T-cell (primary cell): Measurements from ENCODE around the gene SLC6A8. TPM values are rescaled to one million over a fixed set of nuclear protein-coding genes. Genes with fewer than 3 reads are reported as not detected.
A peak's percentile ranks its signal among the peaks of the same experiment; 100 is the strongest.

Experiments used
- ATAC-seq, 4 experiments: fragments of 200-7000 bp in 3 of 4; fragments of 150-1000 bp in 1 of 4; cut with Tn5 transposase; replicated peaks in 1 of 4; 1 replicate in 3 of 4; 2 replicates in 1 of 4; pipeline ENCODE4 v1.10.0; 2021; ENCODE audit warnings: moderate library complexity in 3 of 4, mild to moderate bottlenecking in 2 of 4, moderate number of reproducible peaks in 1 of 4
- CTCF ChIA-PET, 2 donors: fragments of 300-600 bp; sonication (Branson Sonifier 250); formaldehyde crosslinking; loops; one replicate each; lab custom pipeline; 2022; ENCODE audit warnings: antibody characterized with exemption in 2 of 2; lab: Charles Lee
- POLR2A ChIA-PET, 2 donors: fragments of 300-600 bp; sonication (Branson Sonifier 250); formaldehyde crosslinking; loops; one replicate each; lab custom pipeline; 2022; ENCODE audit warnings: antibody characterized with exemption in 2 of 2; lab: Charles Lee
- DNase-seq, 35 experiments: peaks; one replicate each; pipeline versions ENCODE4 v3.0.0 to v3.0.0-alpha.2; 2013 to 2023
- H3K27ac ChIP-seq: one replicate; pipeline ENCODE4 v1.5.1; 2013; ENCODE audit warnings: low read length
- H3K27me3 ChIP-seq, 2 experiments: replicated peaks in 1 of 2; 1 replicate in 1 of 2; 2 replicates in 1 of 2; pipeline versions ENCODE4 v1.6.1 to v1.7.0; 2013; ENCODE audit warnings: low read length in 1 of 2, mixed read lengths in 1 of 2; ENCODE audit not compliant: control insufficient read depth in 2 of 2, insufficient read depth in 2 of 2; ENCODE audit errors: extremely low read depth in 1 of 2
- H3K36me3 ChIP-seq, 2 donors: 1 replicate in 1 of 2; 2 replicates in 1 of 2; pipeline versions ENCODE4 v1.6.1 to v1.7.0; 2013; ENCODE audit warnings: low read length in 1 of 2; ENCODE audit not compliant: control insufficient read depth in 2 of 2, insufficient read depth in 1 of 2; ENCODE audit errors: extremely low read depth in 1 of 2
- H3K4me1 ChIP-seq, 2 experiments: 1 replicate in 1 of 2; 2 replicates in 1 of 2; pipeline versions ENCODE4 v1.6.1 to v1.7.0; 2013; ENCODE audit warnings: low read length in 2 of 2, mixed read lengths in 1 of 2; ENCODE audit not compliant: insufficient read depth in 2 of 2, control insufficient read depth in 1 of 2; ENCODE audit errors: extremely low read depth in 1 of 2
- H3K4me3 ChIP-seq, 2 donors: 1 replicate in 1 of 2; 2 replicates in 1 of 2; pipeline versions ENCODE4 v1.5.1 to v1.7.0; 2013; ENCODE audit warnings: mild to moderate bottlenecking in 2 of 2, low read length in 1 of 2, moderate library complexity in 1 of 2; ENCODE audit not compliant: control insufficient read depth in 1 of 2; ENCODE audit errors: extremely low read depth in 1 of 2
- H3K9me3 ChIP-seq: 2 replicates; pipeline ENCODE4 v1.7.0; 2013
- H3K27ac Mint-ChIP-seq, 2 donors: one replicate each; pipeline ENCODE4 v1.8.0; 2020 to 2021; ENCODE audit warnings: mild to moderate bottlenecking in 2 of 2, mixed read lengths in 2 of 2
- H3K27me3 Mint-ChIP-seq, 2 donors: one replicate each; pipeline ENCODE4 v1.8.0; 2021 to 2022; ENCODE audit warnings: mixed read lengths in 2 of 2
- H3K36me3 Mint-ChIP-seq: one replicate; pipeline ENCODE4 v1.8.0; 2021; ENCODE audit warnings: mixed read lengths
- H3K4me1 Mint-ChIP-seq, 3 donors: one replicate each; pipeline ENCODE4 v1.8.0; 2020 to 2022; ENCODE audit warnings: mixed read lengths in 3 of 3, mild to moderate bottlenecking in 1 of 3
- H3K4me3 Mint-ChIP-seq, 3 donors: one replicate each; pipeline ENCODE4 v1.8.0; 2020 to 2022; ENCODE audit warnings: mild to moderate bottlenecking in 3 of 3, mixed read lengths in 3 of 3, moderate library complexity in 3 of 3
- H3K9me3 Mint-ChIP-seq, 3 donors: one replicate each; pipeline ENCODE4 v1.8.0; 2020 to 2022; ENCODE audit warnings: mixed read lengths in 3 of 3
- WGBS: methylation state at CpG from one replicate; pipeline ENCODE4 v1.1.5; 2013; ENCODE audit warnings: missing lambda C conversion rate; ENCODE audit not compliant: insufficient coverage; 5-methylcytosine and 5-hydroxymethylcytosine counted together
- total RNA-seq, 35 experiments: library from RNA in 6 of 35; stranded (reverse) in 6 of 35; fragments of 120-200 nt in 1 of 35; gene quantifications; one replicate each; pipeline versions ENCODE4 v1.2.1 to v1.2.4 and lab custom pipeline; 2013 to 2026

SLC6A8 gene
- total RNA-seq, 5 donors from 2014 or later (not counting 1 experiment from before 2014, with no cell fraction given) = 0.89 to 2.3 (median 1.9) TPM

- peaks cover 0 to 7% of the 10 kb centered on the region in 2 experiments for H3K4me1 ChIP-seq
- H3K9me3 ChIP-seq = no peaks in the 10 kb centered on the region
- H3K4me3 ChIP-seq = no peak overlapping the region
- no peaks in the 10 kb centered on the region for H3K27me3 ChIP-seq
- Mint-ChIP-seq H3K9me3 (peaks cover 5 to 6% (median 5%) of the 10 kb centered on the region in 3 donors), H3K27me3 (peaks cover 0 to 3% of the 10 kb centered on the region in 2 donors), H3K36me3 (peaks cover 25% of the 10 kb centered on the region), H3K4me3 (no peak overlapping the region), H3K4me1 (peaks cover 6 to 24% (median 13%) of the 10 kb centered on the region in 3 donors), H3K27ac (no peak overlapping the region)
- peaks cover 6 to 10% of the 10 kb centered on the region in 2 donors for H3K36me3 ChIP-seq
- WGBS = 90% methylated on average over 10 of the region's 15 CpGs
- ChIA-PET POLR2A (no interaction called here), CTCF (no interaction called here)
- ATAC-seq = no peak
- H3K27ac ChIP-seq = no peak overlapping the region
- no peak for DNase-seq
These were observed 46.0 kb downstream of the SLC6A8 start for GRCh38 chrX:153733651-153734240.

DNA sequence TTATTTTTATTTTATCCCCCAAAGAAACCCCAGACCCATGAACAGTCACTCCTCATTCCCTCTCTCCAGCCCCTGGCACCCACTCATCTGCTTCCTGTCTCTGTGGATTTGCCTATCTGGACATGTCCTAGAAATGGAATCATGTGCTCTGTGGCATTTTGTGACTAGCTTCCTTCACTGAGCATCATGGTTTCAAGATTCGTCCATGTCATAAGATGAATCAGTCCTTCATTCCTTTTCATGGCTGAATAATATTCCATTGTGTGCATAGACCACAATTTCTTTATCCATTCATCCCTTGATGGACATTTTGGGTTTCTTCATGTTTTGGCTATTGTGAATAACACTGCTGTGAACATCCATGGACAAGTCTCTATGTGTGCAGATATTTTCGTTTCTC, 47.1 kb downstream of the SLC6A8 start:
- peaks cover 5 to 6% (median 5%) of the 10 kb centered on the region in 3 donors for H3K9me3 Mint-ChIP-seq
- no peaks in the 10 kb centered on the region for H3K27me3 ChIP-seq
- H3K27ac ChIP-seq = no peak overlapping the region
- WGBS = no CpG with 5 or more reads among the region's 2 CpGs
- H3K4me1 Mint-ChIP-seq = peaks cover 13 to 31% (median 18%) of the 10 kb centered on the region in 3 donors
- peaks cover 0 to 3% of the 10 kb centered on the region in 2 donors for H3K27me3 Mint-ChIP-seq
- peaks cover 2 to 6% of the 10 kb centered on the region in 2 donors for H3K36me3 ChIP-seq
- peaks cover 2 to 17% of the 10 kb centered on the region in 2 experiments for H3K4me1 ChIP-seq
- ChIA-PET POLR2A (no interaction called here), CTCF (no interaction called here)
- H3K4me3 ChIP-seq = no peak overlapping the region
- ATAC-seq = no peak
- H3K9me3 ChIP-seq = no peaks in the 10 kb centered on the region
- H3K36me3 Mint-ChIP-seq = peaks cover 25% of the 10 kb centered on the region
- DNase-seq = no peak
- no peak overlapping the region for H3K27ac Mint-ChIP-seq
- H3K4me3 Mint-ChIP-seq = no peak overlapping the region

- Histone ChIP-seq H3K4me1 (peaks cover 2 to 21% of the 10 kb centered on the region in 2 experiments), H3K27me3 (no peaks in the 10 kb centered on the region), H3K4me3 (no peak overlapping the region), H3K27ac (no peak overlapping the region), H3K9me3 (no peaks in the 10 kb centered on the region), H3K36me3 (peaks cover 2 to 6% of the 10 kb centered on the region in 2 donors)
- DNase-seq (peak in 1 of 35 experiments; percentile 50), ATAC-seq (peak in 2 of 4 experiments; percentile 42 to 58)
- ChIA-PET CTCF (no interaction called here), POLR2A (no interaction called here)
- no peak overlapping the region for H3K27ac Mint-ChIP-seq
- H3K4me1 Mint-ChIP-seq = peaks cover 17 to 35% (median 22%) of the 10 kb centered on the region in 3 donors
- 20% methylated on average over 3 of the region's 9 CpGs for WGBS
- H3K4me3 Mint-ChIP-seq = no peak overlapping the region
- peaks cover 0 to 3% of the 10 kb centered on the region in 2 donors for H3K27me3 Mint-ChIP-seq
- peaks cover 25% of the 10 kb centered on the region for H3K36me3 Mint-ChIP-seq
- H3K9me3 Mint-ChIP-seq = peaks cover 5 to 6% (median 5%) of the 10 kb centered on the region in 3 donors
These were observed 47.5 kb downstream of the SLC6A8 start for GRCh38 chrX:153735274-153735673.

- CTCF ChIA-PET = no interaction called here
- Histone ChIP-seq H3K4me1 (peaks cover 2 to 31% of the 10 kb centered on the region in 2 experiments), H3K36me3 (peaks cover 2 to 6% of the 10 kb centered on the region in 2 donors), H3K27ac (no peak overlapping the region), H3K27me3 (no peaks in the 10 kb centered on the region), H3K9me3 (no peaks in the 10 kb centered on the region), H3K4me3 (no peak overlapping the region)
- Mint-ChIP-seq H3K36me3 (peaks cover 21% of the 10 kb centered on the region), H3K9me3 (peaks cover 5 to 6% (median 5%) of the 10 kb centered on the region in 3 donors), H3K4me1 (peaks cover 21 to 38% (median 26%) of the 10 kb centered on the region in 3 donors), H3K27ac (no peak overlapping the region), H3K27me3 (peaks cover 0 to 3% of the 10 kb centered on the region in 2 donors), H3K4me3 (no peak overlapping the region)
- ATAC-seq (no peak), DNase-seq (no peak)
- WGBS = 97% methylated on average over 14 of the region's 30 CpGs
- POLR2A ChIA-PET = no interaction called here
These were observed 48.5 kb downstream of the SLC6A8 start for GRCh38 chrX:153736071-153736820.

GRCh38 chrX:153736871-153737441, 49.2 kb downstream of the SLC6A8 start:
- Mint-ChIP-seq H3K4me3 (no peak overlapping the region), H3K27me3 (no peaks in the 10 kb centered on the region), H3K9me3 (peaks cover 0 to under 1% (median under 1%) of the 10 kb centered on the region in 3 donors), H3K4me1 (peaks cover 18 to 33% (median 22%) of the 10 kb centered on the region in 3 donors), H3K27ac (no peak overlapping the region), H3K36me3 (peaks cover 14% of the 10 kb centered on the region)
- ATAC-seq = no peak
- ChIA-PET POLR2A (no interaction called here), CTCF (no interaction called here)
- H3K4me1 ChIP-seq = peaks cover 2 to 34% of the 10 kb centered on the region in 2 experiments
- 97% methylated on average over 5 of the region's 15 CpGs for WGBS
- no peak overlapping the region for H3K27ac ChIP-seq
- H3K36me3 ChIP-seq = peaks cover 2 to 6% of the 10 kb centered on the region in 2 donors
- no peaks in the 10 kb centered on the region for H3K9me3 ChIP-seq
- H3K4me3 ChIP-seq = no peak overlapping the region
- no peak for DNase-seq
- no peaks in the 10 kb centered on the region for H3K27me3 ChIP-seq

DNA sequence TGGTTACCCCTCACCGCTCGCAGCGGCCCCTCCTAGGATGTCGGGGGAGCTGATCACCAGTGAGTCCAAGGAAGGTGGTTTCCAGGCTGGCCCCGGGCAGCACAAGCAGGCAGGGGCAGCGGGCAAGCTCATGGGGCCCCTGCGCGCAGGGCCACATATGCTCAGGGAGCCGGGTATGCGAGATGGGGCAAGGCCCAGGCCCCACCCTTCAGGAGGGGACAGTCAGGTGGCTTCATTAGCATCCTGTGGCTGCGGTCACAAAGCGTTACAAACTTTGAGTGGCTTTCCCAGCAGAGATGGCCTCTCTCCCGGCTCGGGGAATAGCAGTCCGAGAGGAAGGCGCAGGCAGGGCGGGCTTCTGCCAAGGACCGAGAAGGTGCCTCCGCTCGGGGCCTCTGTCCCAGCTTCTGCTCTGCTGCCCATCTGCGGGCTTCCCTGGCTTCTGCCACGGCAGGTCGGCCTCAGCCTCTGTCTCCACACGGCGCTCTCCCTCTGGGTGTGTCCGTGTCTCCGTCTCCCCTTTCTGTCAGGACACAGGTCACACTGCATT, 50.4 kb downstream of the SLC6A8 start:
- 91% methylated on average over 9 of the region's 27 CpGs for whole genome bisulfite sequencing
- H3K9me3 ChIP-seq = no peaks in the 10 kb centered on the region
- H3K4me1 ChIP-seq = peaks cover 2 to 34% of the 10 kb centered on the region in 2 experiments
- ATAC-seq = no peak
- DNase-seq = no peak
- H3K4me3 Mint-ChIP-seq = no peak overlapping the region
- no peaks in the 10 kb centered on the region for H3K9me3 Mint-ChIP-seq
- peaks cover 12% of the 10 kb centered on the region for H3K36me3 Mint-ChIP-seq
- no peak overlapping the region for H3K4me3 ChIP-seq
- no peaks in the 10 kb centered on the region for H3K27me3 ChIP-seq
- no peak overlapping the region for H3K27ac Mint-ChIP-seq
- H3K4me1 Mint-ChIP-seq = peaks cover 18 to 32% (median 22%) of the 10 kb centered on the region in 3 donors
- H3K27ac ChIP-seq = no peak overlapping the region
- ChIA-PET CTCF (no interaction called here), POLR2A (no interaction called here)
- H3K27me3 Mint-ChIP-seq = no peaks in the 10 kb centered on the region
- peaks cover 2 to 6% of the 10 kb centered on the region in 2 donors for H3K36me3 ChIP-seq
